ENCODE measurements around the gene CHTOP.

GRCh38 chr1:153673511-153673910 lies 39.6 kb downstream of the CHTOP start:
- no peak for TF ChIP-seq EZH2 (IDR thresholded peaks at IDR 0.05; ENCODE audit: insufficient read depth, poor library complexity, severe bottlenecking)
- no peak for TF ChIP-seq EZH2phosphoT487 (IDR thresholded peaks at IDR 0.05; ENCODE audit: insufficient read depth, low read depth)

Measured in GM23248 (cell line).